K562 (cell line): ENCODE measurements around the gene MSX1. TPM values are rescaled to one million over a fixed set of nuclear protein-coding genes. Genes with fewer than 3 reads are reported as not detected.

Source experiments
- ATAC-seq: fragments of 200-7000 bp; cut with Tn5 transposase; 3 replicates; pipeline ENCODE4 v1.9.1; 2020; ENCODE audit warnings: moderate library complexity
- BruUV-seq: library from RNA; stranded (reverse); fragments of 400-500 nt; replicated peaks from 2 replicates; lab custom pipeline; 2021; lab: Mats Ljungman, UMichigan
- CTCF ChIA-PET: fragments of 300-600 bp; formaldehyde crosslinking; extraction: SDS; loops from one replicate; lab custom pipeline; 2021; ENCODE audit warnings: low intra/inter-chr PET ratio; lab: Yijun Ruan, JAX
- POLR2A ChIA-PET: fragments of 300-600, 350-650 bp; sonication (Branson Sonifier 250); formaldehyde crosslinking; extraction: SDS; loops from one replicate; lab custom pipeline; 2021; ENCODE audit warnings: antibody characterized with exemption, inconsistent platforms; lab: Yijun Ruan, JAX
- DNase-seq, 4 experiments: peaks; one replicate each; pipeline versions ENCODE4 v3.0.0 to v3.0.0-alpha.2; 2011 to 2018; ENCODE audit warnings: low spot score in 3 of 4, mixed read lengths in 3 of 4; ENCODE audit errors: extremely low read depth in 1 of 4
- FAIRE-seq: peaks from 2 replicates; lab custom pipeline; 2011; peaks lifted over from hg19 to GRCh38; lab: Jason Lieb, UNC
- H2AFZ ChIP-seq: 2 replicates; pipeline ENCODE4 v1.6.0; 2011; ENCODE audit warnings: low read depth, low read length, control low read depth, inconsistent platforms
- H3K27ac ChIP-seq: fragments of 200-600 bp; 3 replicates; pipeline ENCODE4 v1.8.0; 2011; ENCODE audit warnings: low read depth, mild to moderate bottlenecking, control low read depth, inconsistent platforms, low read length, moderate library complexity, mixed read lengths; ENCODE audit errors: extremely low read depth
- H3K27me3 ChIP-seq, 2 experiments: fragments of 300-600 bp in 1 of 2; 2 replicates in 1 of 2; 3 replicates in 1 of 2; pipeline versions ENCODE4 v1.6.0 to v1.8.0; 2011; ENCODE audit warnings: inconsistent platforms in 2 of 2, low read length in 2 of 2, mild to moderate bottlenecking in 1 of 2, mixed read lengths in 1 of 2, moderate library complexity in 1 of 2; ENCODE audit not compliant: control insufficient read depth in 2 of 2, insufficient read depth in 2 of 2
- H3K36me3 ChIP-seq: fragments of 300-600 bp; 3 replicates; pipeline ENCODE4 v1.8.0; 2011; ENCODE audit warnings: mild to moderate bottlenecking, low read length, inconsistent platforms; ENCODE audit not compliant: control insufficient read depth, insufficient read depth
- H3K4me1 ChIP-seq, 2 experiments: fragments of 200-600 bp in 1 of 2; replicated peaks in 1 of 2; 2 replicates in 1 of 2; 3 replicates in 1 of 2; pipeline versions ENCODE4 v1.5.1 to v1.8.0; 2011; ENCODE audit warnings: inconsistent platforms in 2 of 2, low read length in 2 of 2, mild to moderate bottlenecking in 1 of 2, mixed read lengths in 1 of 2, moderate library complexity in 1 of 2; ENCODE audit not compliant: control insufficient read depth in 2 of 2, insufficient read depth in 2 of 2
- H3K4me2 ChIP-seq: 2 replicates; pipeline ENCODE4 v1.6.1; 2011; ENCODE audit warnings: low read length, control low read depth, inconsistent platforms, mixed read lengths; ENCODE audit not compliant: insufficient read depth
- H3K4me3 ChIP-seq: fragments of 200-600 bp; sonication (generic), shearing (Covaris generic); 2 replicates; pipeline ENCODE4 v1.5.1; 2016; ENCODE audit warnings: control low read depth, inconsistent platforms
- H3K79me2 ChIP-seq: fragments of 200-600 bp; 3 replicates; pipeline ENCODE4 v1.8.0; 2011; ENCODE audit warnings: low read length, inconsistent platforms; ENCODE audit not compliant: control insufficient read depth, insufficient read depth
- H3K9ac ChIP-seq, 2 experiments: 2 replicates each; pipeline versions ENCODE4 v1.6.0 to v1.6.1; 2011; ENCODE audit warnings: low read depth in 2 of 2, low read length in 2 of 2, control low read depth in 1 of 2, inconsistent platforms in 1 of 2, mild to moderate bottlenecking in 1 of 2, mixed read lengths in 1 of 2; ENCODE audit not compliant: insufficient read depth in 1 of 2
- H3K9me1 ChIP-seq: one replicate; pipeline ENCODE4 v1.6.0; 2011; ENCODE audit warnings: inconsistent platforms, mild to moderate bottlenecking, low read length, moderate library complexity; ENCODE audit not compliant: control insufficient read depth, insufficient read depth
- H3K9me3 ChIP-seq: replicated peaks from 2 replicates; pipeline ENCODE4 v1.5.1; 2011; ENCODE audit warnings: low read depth, low read length, inconsistent platforms; ENCODE audit not compliant: control insufficient read depth, insufficient read depth
- H4K20me1 ChIP-seq: replicated peaks from 2 replicates; pipeline ENCODE4 v1.6.1; 2011; ENCODE audit warnings: low read length, inconsistent platforms, mixed read lengths; ENCODE audit not compliant: control insufficient read depth, insufficient read depth
- BRD4 ChIP-seq: fragments of 200-600 bp; sonication (generic); IDR thresholded peaks from 2 replicates; pipeline ENCODE4 v1.6.1; 2017; ENCODE audit warnings: inconsistent platforms
- HINFP ChIP-seq: fragments of 450-650 bp; conservative IDR thresholded peaks from 2 replicates; pipeline ENCODE4 v1.6.1; 2016; ENCODE audit warnings: missing genetic modification characterization, low read depth, mild to moderate bottlenecking, control low read depth, missing compliant biosample characterization
- SNIP1 ChIP-seq: fragments of 450-650 bp; IDR thresholded peaks from 2 replicates; pipeline ENCODE4 v1.7.1; 2017; ENCODE audit warnings: low read depth, mild to moderate bottlenecking
- ZNF143 ChIP-seq: sonication (generic); formaldehyde crosslinking; IDR thresholded peaks from 2 replicates; pipeline ENCODE4 v1.9.0; 2022; ENCODE audit warnings: mild to moderate bottlenecking, missing genetic modification reagents
- ZNF282 ChIP-seq: sonication (generic); formaldehyde crosslinking; IDR thresholded peaks from 2 replicates; pipeline ENCODE4 v1.8.1; 2023; ENCODE audit warnings: missing genetic modification reagents
- ZNF347 ChIP-seq: fragments of 450-650 bp; formaldehyde crosslinking; IDR thresholded peaks from 2 replicates; pipeline ENCODE4 v1.4.0; 2020; ENCODE audit warnings: low read depth, mild to moderate bottlenecking, moderate library complexity
- WGBS: fragments of 100-300 bp; shearing (Covaris generic); methylation state at CpG from one replicate; pipeline ENCODE4 v1.1.6; 2016; ENCODE audit warnings: low coverage, mixed read lengths; ENCODE audit not compliant: insufficient coverage; ENCODE audit errors: missing lambda C conversion rate; 5-methylcytosine and 5-hydroxymethylcytosine counted together
- in situ Hi-C: fragments of 300-500 bp; cut with MboI; formaldehyde crosslinking; loops from 4 replicates; pipeline ENCODE4 v1.15.0; 2018; ENCODE audit warnings: inconsistent platforms, mixed read lengths
- intact Hi-C: fragments of 100-400 bp; cut with micrococcal nuclease; formaldehyde crosslinking; loops from 2 replicates; pipeline ENCODE4 v1.14.2; 2022
- polyA plus RNA-seq, 8 experiments: library from polyadenylated mRNA; depleted of rRNA in 4 of 8; stranded (reverse) in 5 of 8; unstranded in 3 of 8; fragments of >200 nt; fragmentation: Nextera tagmentation in 2 of 8; fragmentation: Illumina TruSeq in 1 of 8; extraction: Ambion mirVana in 2 of 8; extraction: Trizol in 1 of 8; gene quantifications; 2 replicates each; pipeline versions ENCODE4 v1.2.1 to v1.2.3, GENCODE V29; 2011 to 2014; ENCODE audit warnings: inconsistent platforms in 1 of 8, missing spikeins in 1 of 8
- total RNA-seq, 7 experiments: library from RNA; depleted of rRNA in 6 of 7; stranded (reverse); fragments of >200 nt in 6 of 7; fragmentation: Illumina TruSeq in 2 of 7; extraction: Trizol in 2 of 7; gene quantifications; 2 replicates each; pipeline versions ENCODE4 v1.2.1 to v1.2.3, GENCODE V29; 2011 to 2021; ENCODE audit warnings: low replicate concordance in 1 of 7
- TF ChIP-seq, protein P1 (sequence below): fragments of 450-650 bp; conservative IDR thresholded peaks from 2 replicates; pipeline ENCODE4 v1.6.1; 2016; ENCODE audit warnings: missing genetic modification characterization, low read depth, mild to moderate bottlenecking, missing compliant biosample characterization, moderate library complexity

MSX1 gene
- total and polyA plus RNA-seq, 9 of the 15 experiments (the other 6 are each of a cell fraction or from before 2014, with no cell fraction given), result 1.3 to 6.3 (median 2.3) TPM

GRCh38 chr4:4864443-4864939 lies 5.0 kb downstream of the MSX1 start:
- DNase-seq (no peak), FAIRE-seq (no peak), ATAC-seq (no peak)
- Histone ChIP-seq H2AFZ (no peak overlapping the region), H3K9me3 (no peaks in the 10 kb centered on the region), H3K36me3 (no peaks in the 10 kb centered on the region; the same call in 2 of the 3 replicates), H3K9me1 (no peaks in the 10 kb centered on the region), H3K27ac (no peak overlapping the region), H3K27me3 (peaks cover 27 to 48% of the 10 kb centered on the region in 2 experiments), H3K79me2 (no peaks in the 10 kb centered on the region), H3K4me1 (peaks cover 3 to 18% of the 10 kb centered on the region in 2 experiments; a peak in 3 of 5 replicates), H3K4me3 (no peak overlapping the region), H3K4me2 (no peak overlapping the region)
- in situ Hi-C loops, result no loop called here
- POLR2A ChIA-PET, result interaction anchor here (0.7 to 1.5 kb wide), 3 partner anchors 13 to 113 kb away, joined by 3 to 4 read pairs (median 3); no protein-coding TSS in a partner anchor
- 47% methylated on average over 22 of the region's 25 CpGs for WGBS
- no peak for TF ChIP-seq SNIP1
- TF ChIP-seq, all 486 proteins: peak for 0
- no peak overlapping the region for H3K9ac ChIP-seq
- intact Hi-C loops, result no loop called here
- BruUV-seq, result no TSS peak
- CTCF ChIA-PET, result no interaction called here
- no peaks in the 10 kb centered on the region for H4K20me1 ChIP-seq

DNA sequence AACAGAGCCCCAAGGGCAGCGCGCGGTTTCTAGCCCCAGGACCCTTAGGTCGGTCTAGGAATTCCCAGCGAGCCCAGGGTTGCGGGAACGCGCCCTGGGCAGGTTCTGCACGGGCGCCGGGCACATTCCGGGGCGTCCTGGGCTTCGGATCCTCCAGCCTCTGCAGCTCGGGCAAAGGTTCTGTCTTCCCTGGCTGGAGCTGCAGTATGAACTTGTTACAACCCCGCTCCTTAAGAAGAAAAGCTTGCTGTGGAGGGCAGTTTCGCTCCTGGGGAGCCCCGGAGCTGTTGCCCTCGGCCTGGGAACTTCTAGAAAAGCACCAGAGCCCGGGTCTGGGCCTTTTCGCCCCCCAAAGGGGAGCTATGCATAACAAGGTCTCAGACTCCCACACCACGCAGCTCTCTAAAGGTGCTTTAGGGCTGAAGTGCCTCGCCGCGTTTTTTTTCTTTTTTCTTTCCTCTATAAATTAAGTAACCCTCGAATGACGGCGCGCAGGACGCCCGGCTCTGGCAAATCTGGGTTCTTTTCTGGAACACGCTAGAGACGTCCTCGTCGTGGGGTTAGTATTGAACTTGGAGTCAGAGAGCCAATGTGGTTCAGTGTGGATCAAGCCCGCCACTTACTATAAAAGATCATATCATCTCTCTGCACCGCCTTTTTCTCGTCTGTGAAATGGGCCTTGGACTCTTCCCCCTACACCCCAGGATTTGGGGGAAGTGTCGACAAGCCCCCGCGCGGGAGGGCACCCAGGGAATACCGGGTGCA lies 5.7 kb downstream of the MSX1 start:
- BruUV-seq, result no TSS peak
- ATAC-seq (no peak), FAIRE-seq (no peak), DNase-seq (no peak)
- WGBS, result 41% methylated on average over 43 of the region's 43 CpGs
- H3K27ac ChIP-seq, result no peak overlapping the region
- H3K9me3 ChIP-seq, result no peaks in the 10 kb centered on the region
- peaks cover 3 to 11% of the 10 kb centered on the region in 2 experiments; a peak in 3 of 5 replicates for H3K4me1 ChIP-seq
- H3K36me3 ChIP-seq, result no peaks in the 10 kb centered on the region; the same call in 2 of the 3 replicates
- H3K79me2 ChIP-seq, result no peaks in the 10 kb centered on the region
- peaks cover 33 to 55% of the 10 kb centered on the region in 2 experiments for H3K27me3 ChIP-seq
- no peaks in the 10 kb centered on the region; the same call in 1 of the 2 replicates for H4K20me1 ChIP-seq
- H3K4me2 ChIP-seq, result no peak overlapping the region
- intact Hi-C loops, result no loop called here
- ChIA-PET POLR2A (interaction anchor here (0.7 to 1.5 kb wide), 3 partner anchors 12 to 112 kb away, joined by 3 to 4 read pairs (median 3); no protein-coding TSS in a partner anchor), CTCF (no interaction called here)
- no peak overlapping the region for H2AFZ ChIP-seq
- no peak overlapping the region for H3K9ac ChIP-seq
- H3K9me1 ChIP-seq, result no peaks in the 10 kb centered on the region
- in situ Hi-C loops, result no loop called here
- H3K4me3 ChIP-seq, result no peak overlapping the region
- no peak for TF ChIP-seq ZNF282 (CRISPR knock-in tag)
- TF ChIP-seq HINFP, result no peak
- TF ChIP-seq BRD4, result no peak
- TF ChIP-seq, protein P1, sequence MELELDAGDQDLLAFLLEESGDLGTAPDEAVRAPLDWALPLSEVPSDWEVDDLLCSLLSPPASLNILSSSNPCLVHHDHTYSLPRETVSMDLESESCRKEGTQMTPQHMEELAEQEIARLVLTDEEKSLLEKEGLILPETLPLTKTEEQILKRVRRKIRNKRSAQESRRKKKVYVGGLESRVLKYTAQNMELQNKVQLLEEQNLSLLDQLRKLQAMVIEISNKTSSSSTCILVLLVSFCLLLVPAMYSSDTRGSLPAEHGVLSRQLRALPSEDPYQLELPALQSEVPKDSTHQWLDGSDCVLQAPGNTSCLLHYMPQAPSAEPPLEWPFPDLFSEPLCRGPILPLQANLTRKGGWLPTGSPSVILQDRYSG, result no peak
- TF ChIP-seq ZNF347 (CRISPR knock-in tag), result no peak
- TF ChIP-seq ZNF143 (CRISPR knock-in tag), result no peak
